ENCODE data around the gene NTHL1.

NTHL1 gene

DNA sequence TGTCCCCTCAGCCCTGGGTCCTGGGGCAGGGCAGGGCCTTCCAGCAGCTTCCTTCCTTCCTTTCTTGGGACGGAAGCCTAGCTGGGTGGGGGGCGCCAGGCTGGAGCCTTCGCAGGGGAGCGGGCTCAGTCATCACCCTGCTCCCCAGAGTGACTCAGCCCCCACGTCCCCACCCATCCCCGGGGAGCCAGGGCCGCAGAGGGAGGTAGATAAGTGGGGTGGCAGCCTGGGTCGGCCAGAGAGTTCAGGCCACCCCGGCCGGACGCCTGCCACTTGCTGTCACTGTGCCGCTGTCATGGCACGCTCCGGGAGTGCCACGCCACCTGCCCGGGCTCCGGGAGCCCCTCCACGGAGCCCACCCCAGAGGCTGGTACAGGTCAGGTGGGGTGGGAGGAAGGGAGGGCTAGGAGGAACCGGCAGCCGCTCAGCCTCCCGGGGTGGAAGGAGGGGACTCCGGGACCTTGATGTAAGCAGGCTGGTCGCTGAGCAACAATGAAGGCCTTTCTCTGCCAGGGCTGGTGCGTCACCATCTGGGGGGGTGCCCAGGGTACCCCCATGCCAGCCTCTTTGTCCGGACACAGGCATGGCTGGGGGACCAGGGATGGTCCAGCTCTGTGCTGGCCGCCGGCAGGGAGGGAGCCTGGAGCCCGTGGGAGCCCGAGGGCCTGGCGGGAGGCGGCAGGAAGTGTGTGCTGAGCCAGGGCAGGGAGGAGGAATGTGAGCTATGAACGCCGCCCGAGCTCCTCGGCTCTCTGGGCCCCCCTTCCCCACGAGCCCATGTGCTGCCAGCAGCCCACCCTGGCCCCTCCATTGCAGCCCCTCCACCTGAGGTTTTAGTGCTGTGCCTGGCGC, 14.4 kb downstream of the NTHL1 start:
- Histone ChIP-seq H3K4me3 (ENCODE audit: low read length) (no peak overlapping the region), H3K4me2 (ENCODE audit: low read length) (no peak overlapping the region), H3F3A (ENCODE audit: control insufficient read depth, insufficient read depth) (no peaks in the 10 kb centered on the region), H3K36me3 (ENCODE audit: control insufficient read depth, low read length) (no peaks in the 10 kb centered on the region), H3K79me2 (ENCODE audit: control insufficient read depth, low read length) (no peaks in the 10 kb centered on the region), H3K27me3 (ENCODE audit: control insufficient read depth, low read length) (peaks cover 34% of the 10 kb centered on the region), H4K20me1 (ENCODE audit: control insufficient read depth, insufficient read depth, low read depth, low read length) (no peaks in the 10 kb centered on the region), H3K4me1 (ENCODE audit: control insufficient read depth, low read length) (no peaks in the 10 kb centered on the region), H3K9me3 (ENCODE audit: control insufficient read depth, insufficient read depth, low read length) (no peaks in the 10 kb centered on the region), H3K27ac (ENCODE audit: low read depth, low read length) (no peak overlapping the region), H3K9me2 (replicated peaks; ENCODE audit: control insufficient read depth, low read length) (no peaks in the 10 kb centered on the region)
- TF ChIP-seq EZH2phosphoT487 (IDR thresholded peaks at IDR 0.05; ENCODE audit: borderline replicate concordance, low read length): no peak
- TF ChIP-seq, protein P1, sequence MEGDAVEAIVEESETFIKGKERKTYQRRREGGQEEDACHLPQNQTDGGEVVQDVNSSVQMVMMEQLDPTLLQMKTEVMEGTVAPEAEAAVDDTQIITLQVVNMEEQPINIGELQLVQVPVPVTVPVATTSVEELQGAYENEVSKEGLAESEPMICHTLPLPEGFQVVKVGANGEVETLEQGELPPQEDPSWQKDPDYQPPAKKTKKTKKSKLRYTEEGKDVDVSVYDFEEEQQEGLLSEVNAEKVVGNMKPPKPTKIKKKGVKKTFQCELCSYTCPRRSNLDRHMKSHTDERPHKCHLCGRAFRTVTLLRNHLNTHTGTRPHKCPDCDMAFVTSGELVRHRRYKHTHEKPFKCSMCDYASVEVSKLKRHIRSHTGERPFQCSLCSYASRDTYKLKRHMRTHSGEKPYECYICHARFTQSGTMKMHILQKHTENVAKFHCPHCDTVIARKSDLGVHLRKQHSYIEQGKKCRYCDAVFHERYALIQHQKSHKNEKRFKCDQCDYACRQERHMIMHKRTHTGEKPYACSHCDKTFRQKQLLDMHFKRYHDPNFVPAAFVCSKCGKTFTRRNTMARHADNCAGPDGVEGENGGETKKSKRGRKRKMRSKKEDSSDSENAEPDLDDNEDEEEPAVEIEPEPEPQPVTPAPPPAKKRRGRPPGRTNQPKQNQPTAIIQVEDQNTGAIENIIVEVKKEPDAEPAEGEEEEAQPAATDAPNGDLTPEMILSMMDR (IDR thresholded peaks at IDR 0.05; ENCODE audit: low read depth, low read length, poor library complexity, severe bottlenecking): no peak

DNA sequence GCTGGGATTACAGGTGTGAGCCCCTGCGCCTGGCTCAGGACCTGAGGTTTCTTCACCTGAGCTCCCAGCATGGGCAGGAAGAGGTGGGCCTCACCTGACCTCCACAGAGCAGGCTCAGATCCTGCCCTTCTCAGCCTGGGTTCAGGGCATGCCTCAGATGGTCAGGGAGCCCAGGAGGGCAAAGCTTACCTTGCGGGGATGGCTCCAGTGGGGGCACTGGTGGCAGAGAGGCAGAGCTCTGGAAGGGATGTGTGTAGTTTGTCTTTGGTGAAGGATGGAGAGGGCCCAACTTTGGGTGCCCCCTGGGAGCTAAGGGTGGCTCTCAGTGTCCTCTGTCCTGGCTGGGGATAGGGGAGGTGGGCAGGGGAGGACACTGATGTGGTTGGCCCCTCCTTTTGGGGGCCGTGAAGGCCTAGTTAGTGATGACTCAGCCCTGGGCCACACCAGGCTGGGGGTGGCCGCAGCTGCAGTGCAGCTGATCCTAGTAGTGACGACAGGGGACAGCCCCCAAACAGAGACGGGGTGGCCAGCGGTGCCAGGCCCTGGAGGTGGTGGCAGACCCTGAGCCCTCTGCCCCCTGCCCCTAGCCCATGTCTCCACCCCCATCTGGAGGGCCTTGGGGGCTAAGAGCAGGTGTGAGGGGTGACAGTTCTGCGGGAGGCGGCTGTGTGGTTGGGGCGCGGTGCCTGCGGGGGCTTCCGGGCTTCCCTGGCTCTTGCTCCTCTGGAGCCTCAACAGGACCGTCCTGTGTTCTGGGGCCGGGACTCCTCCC, 15.2 kb downstream of the NTHL1 start:
- Histone ChIP-seq H3K9me2 (replicated peaks; ENCODE audit: control insufficient read depth, low read length) (no peaks in the 10 kb centered on the region), H3K27me3 (ENCODE audit: control insufficient read depth, low read length) (peaks cover 42% of the 10 kb centered on the region), H3K79me2 (ENCODE audit: control insufficient read depth, low read length) (no peaks in the 10 kb centered on the region), H3K27ac (ENCODE audit: low read depth, low read length) (no peak overlapping the region), H3K4me1 (ENCODE audit: control insufficient read depth, low read length) (peaks cover 2% of the 10 kb centered on the region; the same call in 1 of the 2 replicates), H3K9me3 (ENCODE audit: control insufficient read depth, insufficient read depth, low read length) (no peaks in the 10 kb centered on the region), H3K36me3 (ENCODE audit: control insufficient read depth, low read length) (no peaks in the 10 kb centered on the region), H3F3A (ENCODE audit: control insufficient read depth, insufficient read depth) (no peaks in the 10 kb centered on the region), H3K4me2 (ENCODE audit: low read length) (no peak overlapping the region), H4K20me1 (ENCODE audit: control insufficient read depth, insufficient read depth, low read depth, low read length) (no peaks in the 10 kb centered on the region; the same call in 1 of the 2 replicates), H3K4me3 (ENCODE audit: low read length) (no peak overlapping the region)
- no peak for TF ChIP-seq EZH2phosphoT487 (IDR thresholded peaks at IDR 0.05; ENCODE audit: borderline replicate concordance, low read length)
- TF ChIP-seq, protein P1 (IDR thresholded peaks at IDR 0.05; ENCODE audit: low read depth, low read length, poor library complexity, severe bottlenecking): no peak

DNA sequence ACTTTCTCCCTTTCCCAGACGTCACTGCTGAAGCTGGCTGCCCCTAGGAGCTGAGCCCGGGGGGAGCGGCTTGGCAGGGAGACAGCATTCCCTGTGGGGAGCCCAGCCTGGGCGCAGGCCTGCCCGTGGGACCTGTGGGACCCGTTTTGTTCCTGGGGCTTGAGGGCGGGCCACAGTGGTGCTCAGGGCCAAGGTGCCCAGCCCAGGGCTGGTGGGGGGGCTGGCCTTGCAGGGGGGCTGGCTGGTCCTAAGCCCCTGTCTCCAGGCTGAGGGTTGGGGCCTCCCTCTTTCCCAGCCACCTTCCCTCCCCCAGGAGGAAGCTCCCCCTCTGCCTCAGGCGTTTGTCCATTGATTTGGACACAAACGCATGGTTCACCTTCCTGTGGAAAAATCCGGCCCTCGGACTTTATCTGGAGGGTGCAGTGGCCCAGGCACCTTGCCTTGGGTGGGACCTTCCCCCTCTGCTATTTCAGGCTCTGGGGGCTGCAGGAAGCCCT, 16.5 kb downstream of the NTHL1 start:
- Histone ChIP-seq H3K79me2 (ENCODE audit: control insufficient read depth, low read length) (no peaks in the 10 kb centered on the region), H3K4me1 (ENCODE audit: control insufficient read depth, low read length) (peaks cover 7% of the 10 kb centered on the region; the same call in 1 of the 2 replicates), H3K4me3 (ENCODE audit: low read length) (no peak overlapping the region), H3K9me3 (ENCODE audit: control insufficient read depth, insufficient read depth, low read length) (no peaks in the 10 kb centered on the region), H4K20me1 (ENCODE audit: control insufficient read depth, insufficient read depth, low read depth, low read length) (no peaks in the 10 kb centered on the region; the same call in 1 of the 2 replicates), H3K27ac (ENCODE audit: low read depth, low read length) (no peak overlapping the region), H3K36me3 (ENCODE audit: control insufficient read depth, low read length) (no peaks in the 10 kb centered on the region), H3K9me2 (replicated peaks; ENCODE audit: control insufficient read depth, low read length) (no peaks in the 10 kb centered on the region), H3K4me2 (ENCODE audit: low read length) (no peak overlapping the region), H3K27me3 (ENCODE audit: control insufficient read depth, low read length) (peaks cover 52% of the 10 kb centered on the region), H3F3A (ENCODE audit: control insufficient read depth, insufficient read depth) (no peaks in the 10 kb centered on the region)
- TF ChIP-seq, protein P1 (IDR thresholded peaks at IDR 0.05; ENCODE audit: low read depth, low read length, poor library complexity, severe bottlenecking): no peak
- TF ChIP-seq EZH2phosphoT487 (IDR thresholded peaks at IDR 0.05; ENCODE audit: borderline replicate concordance, low read length): no peak

All from DOHH2 (cell line).